ENCODE results near the gene COL21A1. TPM values are rescaled to one million over a fixed set of nuclear protein-coding genes. Genes with fewer than 3 reads are reported as not detected.
A peak's percentile ranks its signal among the peaks of the same experiment; 100 is the strongest.

COL21A1 gene
- total RNA-seq, 4 donors from 2014 or later: 2.4 to 135 (median 18.4) TPM

GRCh38 chr6:56245903-56246351 is 1.5 kb downstream of the COL21A1 start:
- peak overlapping the region; percentile 76 to 79 for H3K27ac ChIP-seq
- no peak for TF ChIP-seq CTCF (IDR thresholded peaks at IDR 0.05)
- TF ChIP-seq POLR2A (IDR thresholded peaks at IDR 0.05): no peak
- peaks cover 0 to 6% of the 10 kb centered on the region in 2 donors for H3K4me1 ChIP-seq
- H3K9me3 ChIP-seq: no peaks in the 10 kb centered on the region
- intact Hi-C loops (cut with DNase I; ENCODE audit: low total_unique reads): no loop called here
- DNase-seq: no peak
- H3K36me3 ChIP-seq: no peaks in the 10 kb centered on the region
- no peak overlapping the region for H3K4me3 ChIP-seq
- H3K27me3 ChIP-seq: no peaks in the 10 kb centered on the region

- TF ChIP-seq POLR2A (IDR thresholded peaks at IDR 0.05) (no peak), CTCF (IDR thresholded peaks at IDR 0.05) (no peak)
- peaks cover 0 to 6% of the 10 kb centered on the region in 2 donors for H3K4me1 ChIP-seq
- no peaks in the 10 kb centered on the region for H3K27me3 ChIP-seq
- no peaks in the 10 kb centered on the region for H3K36me3 ChIP-seq
- intact Hi-C loops (cut with DNase I; ENCODE audit: low total_unique reads): no loop called here
- H3K9me3 ChIP-seq: no peaks in the 10 kb centered on the region
- DNase-seq: no peak
- H3K27ac ChIP-seq: peak overlapping the region; percentile 76 to 79
- no peak overlapping the region for H3K4me3 ChIP-seq
Observed at GRCh38 chr6:56244528-56245253, 2.7 kb downstream of the COL21A1 start.

- no peaks in the 10 kb centered on the region for H3K27me3 ChIP-seq
- H3K4me1 ChIP-seq: peaks cover 0 to 6% of the 10 kb centered on the region in 2 donors
- no peak for DNase-seq
- H3K9me3 ChIP-seq: no peaks in the 10 kb centered on the region
- H3K27ac ChIP-seq: peak overlapping the region; percentile 29 to 79
- no peaks in the 10 kb centered on the region for H3K36me3 ChIP-seq
- no peak overlapping the region for H3K4me3 ChIP-seq
- intact Hi-C loops (cut with DNase I; ENCODE audit: low total_unique reads): no loop called here
- no peak for TF ChIP-seq CTCF (IDR thresholded peaks at IDR 0.05)
- TF ChIP-seq POLR2A (IDR thresholded peaks at IDR 0.05): no peak
Observed at GRCh38 chr6:56244089-56244488, 3.3 kb downstream of the COL21A1 start.

GRCh38 chr6:56243518-56244070 is 3.8 kb downstream of the COL21A1 start:
- DNase-seq: no peak
- TF ChIP-seq CTCF (IDR thresholded peaks at IDR 0.05) (no peak), POLR2A (IDR thresholded peaks at IDR 0.05) (no peak)
- Histone ChIP-seq H3K27me3 (no peaks in the 10 kb centered on the region), H3K4me1 (peaks cover 0 to 6% of the 10 kb centered on the region in 2 donors), H3K27ac (peak overlapping the region; percentile 29 to 79), H3K4me3 (no peak overlapping the region), H3K9me3 (no peaks in the 10 kb centered on the region), H3K36me3 (no peaks in the 10 kb centered on the region)
- intact Hi-C loops (cut with DNase I; ENCODE audit: low total_unique reads): no loop called here

- Histone ChIP-seq H3K27ac (peak overlapping the region; percentile 65 to 79), H3K4me3 (no peak overlapping the region), H3K4me1 (peaks cover 0 to 6% of the 10 kb centered on the region in 2 donors), H3K36me3 (no peaks in the 10 kb centered on the region), H3K27me3 (no peaks in the 10 kb centered on the region), H3K9me3 (no peaks in the 10 kb centered on the region)
- intact Hi-C loops (cut with DNase I; ENCODE audit: low total_unique reads): no loop called here
- no peak for DNase-seq
- no peak for TF ChIP-seq CTCF (IDR thresholded peaks at IDR 0.05)
- no peak for TF ChIP-seq POLR2A (IDR thresholded peaks at IDR 0.05)
Observed at GRCh38 chr6:56242346-56242745, 5.0 kb downstream of the COL21A1 start.

Data from uterus (tissue), 4 donors.